ENCODE measurements around the gene UTP14A.
"Not testable (repeated sequence)": the region's sequence is repeated elsewhere in the genome, so short reads cannot be mapped to it uniquely, and the experiment has no call there.

The UTP14A gene

GRCh38 chrX:129905787-129906580, at the start of gene UTP14A:
Gene UTP14A (plus strand): TSS chrX:129906164. CDS start chrX:129906211, 47 bp downstream.
- DNase-seq = peak; percentile 86

- DNase-seq = not testable (repeated sequence)
Measured at GRCh38 chrX:129859134-129859533, 46.8 kb upstream of the UTP14A start.

GRCh38 chrX:129866321-129866720, 39.6 kb upstream of the UTP14A start:
- not testable (repeated sequence) for DNase-seq

DNA sequence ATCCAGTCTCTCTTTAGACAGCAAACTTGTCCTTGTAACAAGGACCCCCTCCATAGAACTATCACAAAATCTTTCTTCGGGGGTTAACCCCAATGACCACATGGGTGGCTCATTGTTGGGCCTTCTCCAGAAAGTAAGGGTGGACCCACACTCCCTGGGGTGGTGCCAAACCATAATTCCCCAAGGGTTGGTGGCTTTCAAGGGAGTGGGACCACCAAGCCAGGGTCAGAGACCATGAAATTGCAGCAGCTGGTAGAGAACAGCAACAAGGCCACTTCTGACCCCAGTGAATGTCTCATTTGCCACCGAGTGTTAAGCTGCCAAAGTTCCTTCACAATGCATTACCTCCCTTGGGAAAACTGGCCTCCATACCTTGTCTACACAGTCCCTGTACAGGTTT, 33.4 kb upstream of the UTP14A start:
- DNase-seq = no peak

- DNase-seq = no peak
Measured at GRCh38 chrX:129875669-129876068, 30.3 kb upstream of the UTP14A start.

GRCh38 chrX:129876771-129877305, 29.1 kb upstream of the UTP14A start:
- peak; percentile 8 for DNase-seq

DNA sequence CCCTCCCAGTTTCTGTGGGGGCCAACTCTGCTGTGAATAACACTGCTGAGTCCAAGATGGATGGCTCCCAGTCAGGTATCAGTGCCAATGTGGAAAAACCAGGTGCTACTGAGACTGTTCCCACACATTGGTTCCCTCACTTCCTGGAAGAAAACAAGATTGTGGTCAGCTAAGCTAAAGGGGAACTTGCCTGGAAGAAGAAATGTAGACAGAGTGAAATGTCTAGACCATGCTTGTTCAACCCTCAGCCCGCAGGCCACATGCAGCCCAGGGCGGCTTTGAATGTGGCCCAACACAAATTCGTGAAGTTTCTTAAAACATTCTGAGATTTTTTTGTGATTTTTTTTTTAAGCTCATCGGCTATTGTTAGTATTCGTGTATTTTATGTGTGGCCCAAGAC, 28.6 kb upstream of the UTP14A start:
- DNase-seq = no peak

DNA sequence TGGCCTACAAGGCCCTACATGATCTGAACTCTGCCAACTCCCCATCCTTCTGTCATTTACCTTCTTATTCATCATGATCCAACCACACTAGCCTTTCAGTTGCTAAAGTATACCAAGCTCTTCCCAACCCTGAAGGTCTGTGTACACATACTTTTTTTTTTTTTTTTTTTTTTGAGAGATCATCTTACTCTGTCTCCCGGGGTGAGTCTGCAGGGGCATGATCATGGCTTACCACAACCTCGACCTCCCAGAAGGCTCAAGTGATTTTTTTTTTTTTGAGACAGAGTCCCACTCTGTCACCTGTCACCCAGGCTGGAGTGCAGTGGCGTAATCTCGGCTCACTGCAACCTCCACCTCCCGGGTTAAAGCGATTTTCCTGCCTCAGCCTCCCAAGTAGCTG, 5.9 kb upstream of the UTP14A start:
- peak; percentile 11 for DNase-seq

DNA sequence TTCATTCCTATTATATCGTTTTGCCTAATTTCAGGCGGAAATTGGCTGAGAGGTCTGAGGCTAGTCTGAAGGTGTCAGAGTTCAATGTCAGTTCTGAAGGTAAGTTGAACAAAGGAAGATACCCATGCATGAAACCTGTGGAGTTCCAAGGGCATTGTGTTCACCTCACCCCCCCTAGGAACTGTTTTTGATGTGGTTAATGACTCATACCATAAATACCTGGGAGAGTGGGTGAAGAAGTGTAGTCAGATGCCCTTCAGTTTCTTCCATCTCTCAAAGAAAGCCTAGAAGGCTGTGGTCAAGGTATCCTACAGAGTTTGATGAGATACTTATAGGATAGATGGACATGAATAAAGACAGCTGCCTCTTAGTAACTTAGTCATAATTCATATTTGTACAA, 2.7 kb downstream of the UTP14A start:
- no peak for DNase-seq

GRCh38 chrX:129925305-129926092, 19.5 kb downstream of the UTP14A start:
- DNase-seq = peak; percentile 69

- no peak for DNase-seq
Measured at GRCh38 chrX:129930941-129931410, 25.0 kb downstream of the UTP14A start.

DNA sequence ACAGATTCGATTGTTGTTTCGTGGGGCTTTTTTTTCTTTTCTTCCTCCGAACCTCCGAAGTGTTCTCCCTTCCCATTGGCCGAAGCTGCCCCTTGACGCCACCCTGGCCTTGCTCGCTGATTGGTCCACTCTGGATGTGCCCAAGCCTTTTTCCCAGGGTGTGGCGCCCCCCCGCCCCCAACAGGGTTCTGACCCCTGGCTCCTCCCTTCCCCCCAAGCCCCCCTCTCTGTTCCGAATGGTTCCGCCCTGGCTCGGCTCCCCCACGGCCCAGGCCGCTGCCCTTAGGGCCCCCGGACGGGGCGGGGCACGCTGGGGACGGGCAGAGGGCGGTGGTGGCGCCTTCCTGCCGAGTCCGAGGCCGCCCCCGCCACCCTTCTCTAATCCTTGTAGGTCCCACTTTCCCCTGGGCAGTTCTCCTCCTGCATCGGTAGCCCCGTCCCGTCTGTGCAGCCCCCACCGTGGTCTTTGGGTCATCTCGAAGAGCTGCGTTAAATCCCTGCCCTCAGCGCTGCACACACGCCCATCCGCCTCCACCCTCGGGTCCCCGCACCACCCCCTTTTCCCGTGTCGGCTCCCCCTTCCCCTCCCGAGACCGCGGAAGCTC, 25.5 kb downstream of the UTP14A start:
- peak; percentile 11 for DNase-seq

- peak; percentile 19 for DNase-seq
Measured at GRCh38 chrX:129932016-129932820, 26.3 kb downstream of the UTP14A start.

- no peak for DNase-seq
Measured at GRCh38 chrX:129932821-129933321, 26.9 kb downstream of the UTP14A start.

GRCh38 chrX:129933700-129934099, 27.7 kb downstream of the UTP14A start:
- no peak for DNase-seq

DNA sequence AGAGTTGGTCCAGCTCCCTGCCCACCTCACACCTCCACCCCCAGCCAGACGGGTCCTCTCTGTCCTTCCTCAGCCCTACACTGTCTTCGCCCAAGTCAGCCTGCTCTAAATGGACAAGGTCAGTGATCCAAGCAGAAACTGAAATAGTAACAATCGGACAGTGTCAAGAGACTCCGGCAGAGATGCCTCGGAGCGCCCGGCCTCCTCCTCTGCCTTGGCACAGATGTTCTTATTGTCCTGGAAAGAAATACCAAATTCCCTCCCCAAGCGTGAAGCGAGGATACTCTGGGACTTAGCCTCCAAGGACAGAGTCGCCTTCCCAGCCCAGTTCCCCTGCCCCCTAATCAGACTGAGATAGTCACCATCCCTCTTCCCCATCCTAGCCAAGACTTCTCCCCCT, 28.5 kb downstream of the UTP14A start:
- no peak for DNase-seq

- no peak for DNase-seq
Measured at GRCh38 chrX:129934952-129935351, 29.0 kb downstream of the UTP14A start.

GRCh38 chrX:129938081-129938480, 32.1 kb downstream of the UTP14A start:
- DNase-seq = no peak

DNA sequence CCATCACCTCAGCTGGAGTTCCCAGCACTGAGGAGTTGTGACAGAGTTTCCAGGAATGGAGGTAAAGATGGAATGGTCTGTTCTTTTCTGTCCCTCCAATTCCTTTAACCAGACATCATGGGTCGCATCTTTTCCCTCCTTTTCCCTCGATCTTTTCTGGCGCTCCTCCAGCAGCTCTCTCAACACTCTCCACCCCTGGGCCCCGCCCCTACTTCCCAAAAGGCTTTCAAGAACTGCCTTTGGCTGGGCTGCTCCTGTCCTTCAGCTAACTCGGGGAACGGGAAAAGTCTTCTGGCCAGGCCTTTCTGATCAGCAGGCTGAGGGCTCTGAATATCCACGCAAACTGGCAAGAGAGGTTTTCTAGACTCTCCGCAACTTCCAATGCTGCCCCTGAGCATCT, 34.0 kb downstream of the UTP14A start:
- no peak for DNase-seq

DNA sequence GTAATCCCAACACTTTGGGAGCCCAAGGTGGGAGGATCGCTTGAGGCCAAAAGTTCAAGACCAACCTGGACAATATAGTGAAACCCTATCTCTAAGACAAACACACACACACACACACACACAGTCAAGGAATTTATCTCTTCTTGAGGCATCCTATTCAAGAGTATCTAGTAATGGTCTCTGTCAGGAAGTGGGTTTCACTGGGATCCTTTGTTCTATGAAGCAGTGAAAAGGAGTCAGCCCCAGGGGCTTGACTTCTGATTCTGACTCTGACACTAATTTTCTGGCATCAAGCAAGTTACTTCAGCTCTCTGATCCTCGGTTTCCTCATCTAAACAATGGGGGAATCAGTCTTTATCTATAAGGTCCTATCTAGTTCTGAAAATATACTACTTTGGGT, 34.8 kb downstream of the UTP14A start:
- no peak for DNase-seq

DNA sequence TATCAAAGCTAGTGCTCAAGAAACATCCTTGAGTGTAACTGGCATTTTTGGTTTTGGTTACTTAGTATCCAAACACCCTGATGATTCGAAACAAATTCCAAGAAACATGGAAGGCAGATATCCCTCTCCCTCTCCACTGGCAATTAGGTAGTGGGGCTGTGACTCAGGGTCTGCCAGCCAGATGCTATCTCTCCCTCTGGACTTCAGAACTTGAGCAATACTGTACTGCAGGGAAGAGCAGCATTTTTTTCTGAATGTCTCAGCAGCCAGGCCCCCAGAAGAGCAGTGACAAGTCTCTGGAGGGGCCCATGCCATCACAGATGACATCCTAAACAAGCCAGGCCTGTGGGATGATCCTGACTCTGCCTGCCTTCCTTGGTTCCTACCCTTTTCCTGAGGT, 39.2 kb downstream of the UTP14A start:
- no peak for DNase-seq

GRCh38 chrX:129953334-129953648, 47.3 kb downstream of the UTP14A start:
- DNase-seq = no peak

Measured in NCI-H2107 (cell line).